NCI-H128 (cell line): ENCODE data around the gene HSD17B1.

Source experiments
- DNase-seq: peaks from one replicate; lab custom pipeline; 2025; ENCODE audit not compliant: unreplicated experiment; lab: John Stamatoyannopoulos, UW

HSD17B1 gene

DNA sequence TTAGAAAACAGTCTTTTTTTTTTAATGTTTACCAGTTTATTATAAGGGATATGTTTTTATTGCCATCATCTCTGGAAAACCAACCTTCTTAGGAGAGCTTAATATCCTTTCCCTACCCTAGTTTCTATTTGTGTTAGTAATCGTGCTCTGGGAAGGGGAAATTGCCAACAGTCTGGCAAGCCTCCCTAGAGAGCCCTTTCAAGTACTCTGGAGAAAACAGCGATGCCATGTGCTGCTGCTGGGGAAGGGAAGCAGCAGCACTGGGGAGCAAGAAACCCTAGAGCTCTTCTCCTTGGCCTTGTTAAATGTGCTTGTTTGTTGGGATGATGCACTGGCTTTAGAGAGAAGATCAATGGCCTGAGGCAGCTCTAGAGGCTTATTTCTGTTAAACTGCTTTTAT lies 46.2 kb downstream of the HSD17B1 start:
- DNase-seq: no peak

DNA sequence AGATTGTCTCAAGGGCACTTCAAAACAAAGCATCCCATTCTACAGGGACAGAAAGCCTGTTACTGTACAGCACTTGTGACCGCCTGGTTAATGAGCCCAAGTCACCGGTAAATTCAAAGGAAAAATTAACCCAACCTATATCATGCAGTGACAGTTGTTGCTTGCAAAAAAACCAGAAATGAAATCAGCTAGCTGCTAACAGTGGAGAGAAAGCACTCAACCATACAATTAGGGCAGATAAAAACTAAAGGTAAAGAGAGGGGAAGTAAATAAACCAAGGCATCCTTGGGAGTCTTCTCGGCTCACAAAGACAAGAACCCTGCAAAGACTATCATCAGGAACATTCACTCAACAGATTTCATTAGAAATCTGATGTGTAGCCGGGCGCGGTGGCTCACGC lies 50.6 kb downstream of the HSD17B1 start:
- DNase-seq: no peak
